GM12892 (cell line): ENCODE measurements around the gene CASTOR1.

ENCODE experiments used
- DNase-seq: peaks from one replicate; pipeline ENCODE4 v3.0.0; 2011; ENCODE audit not compliant: insufficient read length
- FAIRE-seq: peaks from 2 replicates; lab custom pipeline; 2011; peaks lifted over from hg19 to GRCh38; lab: Jason Lieb, UNC
- POLR2A ChIP-seq: IDR thresholded peaks from 2 replicates; pipeline ENCODE4 v1.6.1; 2011; ENCODE audit warnings: low read depth, low read length, control low read depth
- POLR2AphosphoS5 ChIP-seq: IDR thresholded peaks from 2 replicates; pipeline ENCODE4 v1.6.1; 2011; ENCODE audit warnings: low read depth, low read length, control low read depth
- TAF1 ChIP-seq: IDR thresholded peaks from 2 replicates; pipeline ENCODE4 v1.6.1; 2011; ENCODE audit warnings: low read depth, mild to moderate bottlenecking, control low read depth, low read length, borderline replicate concordance

The CASTOR1 gene

DNA sequence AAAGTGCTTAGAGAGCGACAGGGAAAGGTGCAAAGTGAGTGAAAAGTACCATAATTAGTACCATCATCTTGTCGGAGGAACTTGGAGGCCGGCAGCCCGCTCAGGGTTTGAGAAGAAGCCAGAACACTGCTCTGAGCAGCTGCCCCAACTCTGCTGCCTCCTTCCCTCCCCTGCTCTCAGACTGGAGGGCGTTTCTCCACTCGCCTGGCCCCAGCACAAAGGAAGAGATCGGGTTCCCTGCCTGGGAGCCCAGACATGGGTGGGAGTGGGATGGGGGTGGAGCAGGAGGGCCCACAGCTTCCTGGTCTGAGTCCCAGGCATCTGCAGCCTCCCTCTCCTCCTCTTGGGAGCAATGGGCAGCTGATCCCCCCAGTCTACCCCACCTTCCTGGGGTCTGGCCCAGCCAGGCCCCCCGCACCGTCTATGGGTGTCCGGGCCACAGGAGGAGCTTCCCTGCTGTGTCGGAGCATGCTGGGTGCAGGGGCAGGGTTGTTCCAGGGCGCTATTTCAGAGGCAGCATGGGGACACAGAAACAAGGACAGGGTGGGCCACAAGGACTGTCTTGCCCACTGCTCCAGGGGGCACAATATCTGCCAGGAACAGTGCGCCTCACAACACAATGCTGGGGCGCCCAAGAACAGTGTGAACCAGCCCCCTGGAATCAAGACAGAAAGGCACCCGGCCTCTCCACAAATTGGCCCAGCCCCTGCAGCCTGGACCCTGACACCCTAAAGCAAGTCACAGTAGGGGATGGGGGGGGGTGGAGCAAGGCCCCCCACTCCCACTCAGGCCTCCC lies 47.5 kb downstream of the CASTOR1 start:
- FAIRE-seq (no peak), DNase-seq (no peak)
- TF ChIP-seq TAF1 (no peak), POLR2A (no peak), POLR2AphosphoS5 (no peak)

DNA sequence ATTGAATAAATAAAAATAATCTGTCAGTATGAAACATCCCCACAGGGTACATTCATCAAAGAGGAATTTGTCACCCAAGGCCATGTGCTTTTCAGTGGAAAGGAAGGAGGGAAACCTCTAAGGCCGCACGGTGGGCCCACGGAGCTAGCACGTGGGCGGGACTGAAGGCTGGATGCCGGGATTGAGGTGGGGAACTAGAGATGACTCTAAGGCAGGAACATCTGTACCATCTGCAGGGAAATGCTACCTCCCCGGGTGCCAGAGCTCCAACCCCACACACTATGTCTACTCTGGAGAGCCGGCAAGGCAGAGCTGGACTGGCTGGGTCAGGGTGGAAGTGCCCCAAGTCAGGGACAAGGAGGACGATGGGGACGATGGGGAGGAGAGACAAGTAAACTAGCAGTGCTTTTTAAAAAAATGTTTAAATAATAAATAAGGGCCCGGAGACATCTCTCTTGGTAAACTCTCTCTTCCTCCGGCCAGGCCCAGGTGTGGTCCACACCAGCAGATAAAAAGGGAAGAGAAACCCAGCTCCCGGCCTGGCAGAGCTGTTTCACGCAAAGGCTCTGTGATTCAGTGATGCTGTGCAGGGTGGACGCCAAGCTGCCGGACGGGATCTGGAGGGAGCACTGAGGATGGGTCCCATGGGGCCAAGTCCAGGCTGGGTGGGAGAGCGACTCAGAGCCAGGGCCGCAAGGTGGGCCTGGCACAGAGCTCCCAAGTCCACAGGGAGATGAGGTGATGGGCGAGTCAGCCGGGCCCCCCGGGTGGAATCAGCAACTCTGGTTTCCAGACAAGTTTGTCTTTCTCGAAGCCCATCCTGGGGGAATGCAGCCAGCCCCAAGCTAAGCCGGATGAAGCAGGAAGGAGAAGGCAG lies 48.5 kb downstream of the CASTOR1 start:
- no peak for DNase-seq
- TF ChIP-seq TAF1 (no peak), POLR2A (no peak), POLR2AphosphoS5 (no peak)
- no peak for FAIRE-seq

- DNase-seq: no peak
- TF ChIP-seq POLR2AphosphoS5 (no peak), TAF1 (no peak)
- FAIRE-seq: no peak
These were observed 49.6 kb downstream of the CASTOR1 start for GRCh38 chr22:30239488-30240405.

DNA sequence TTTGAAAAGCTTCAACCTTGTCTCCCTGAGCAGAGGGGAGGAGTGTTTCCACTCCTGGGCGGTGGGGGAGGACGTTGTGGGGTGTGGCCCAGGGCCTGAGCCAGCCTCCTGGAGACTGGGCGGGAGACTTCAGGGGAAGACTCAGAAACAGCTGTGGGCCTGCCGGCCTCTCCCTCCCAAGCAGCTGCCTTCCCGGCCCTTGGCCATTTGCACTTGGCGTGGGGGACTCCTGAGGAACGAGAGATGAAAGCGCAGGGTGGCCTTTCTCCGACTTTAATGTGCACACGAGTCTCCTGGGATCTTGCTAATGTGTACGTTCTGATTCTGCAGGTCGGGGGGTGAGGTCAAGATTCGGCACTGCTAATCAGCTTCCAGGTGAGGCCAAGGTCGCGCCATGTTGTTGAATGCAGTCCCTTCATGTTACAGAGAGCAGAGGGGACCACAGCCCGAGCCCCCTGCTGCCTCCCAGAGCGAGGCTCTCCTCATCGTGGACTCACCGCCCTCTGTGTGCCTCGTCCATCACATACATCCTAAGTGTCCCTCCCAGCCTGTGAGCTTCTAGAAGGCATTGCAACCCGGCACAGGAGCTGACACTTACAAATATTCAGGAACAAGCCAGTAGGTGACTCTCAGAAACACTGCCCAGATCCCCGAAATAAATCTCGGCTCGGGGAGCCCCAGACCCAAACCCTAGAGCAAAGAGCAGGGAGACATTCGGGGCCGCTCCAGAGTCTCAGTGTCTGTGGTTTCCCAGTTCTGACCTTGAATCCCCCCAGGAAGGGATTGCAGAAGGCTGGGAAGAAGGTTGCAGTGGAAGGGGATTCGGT lies 50.4 kb downstream of the CASTOR1 start:
- FAIRE-seq (no peak), DNase-seq (no peak)
- TF ChIP-seq POLR2A: no peak
- TF ChIP-seq TAF1: no peak
- no peak for TF ChIP-seq POLR2AphosphoS5

DNA sequence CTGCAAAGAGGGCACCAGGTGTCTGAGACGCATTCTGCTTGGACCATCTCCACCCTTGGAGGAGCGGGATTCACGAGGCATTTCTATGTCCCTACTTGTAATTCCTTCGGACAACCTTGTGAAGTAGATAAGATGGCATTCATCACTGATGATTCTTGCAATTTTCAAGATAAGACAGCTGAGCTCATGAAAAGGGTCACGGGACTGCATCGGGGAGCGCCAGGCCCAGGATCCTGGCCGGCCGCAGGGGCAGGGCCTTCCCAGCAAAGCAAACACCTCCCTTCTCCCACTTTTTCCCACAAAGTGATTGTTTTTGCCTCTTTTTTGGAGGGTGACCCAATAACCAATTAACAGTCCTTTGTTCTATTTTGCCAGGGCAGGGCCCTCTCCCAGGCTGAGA lies 51.2 kb downstream of the CASTOR1 start:
- TF ChIP-seq TAF1 (no peak), POLR2A (no peak)
- FAIRE-seq (no peak), DNase-seq (no peak)

GRCh38 chr22:30236875-30237274 lies 52.4 kb downstream of the CASTOR1 start:
- FAIRE-seq (no peak), DNase-seq (no peak)
- TF ChIP-seq POLR2AphosphoS5 (no peak), TAF1 (no peak), POLR2A (no peak)

DNA sequence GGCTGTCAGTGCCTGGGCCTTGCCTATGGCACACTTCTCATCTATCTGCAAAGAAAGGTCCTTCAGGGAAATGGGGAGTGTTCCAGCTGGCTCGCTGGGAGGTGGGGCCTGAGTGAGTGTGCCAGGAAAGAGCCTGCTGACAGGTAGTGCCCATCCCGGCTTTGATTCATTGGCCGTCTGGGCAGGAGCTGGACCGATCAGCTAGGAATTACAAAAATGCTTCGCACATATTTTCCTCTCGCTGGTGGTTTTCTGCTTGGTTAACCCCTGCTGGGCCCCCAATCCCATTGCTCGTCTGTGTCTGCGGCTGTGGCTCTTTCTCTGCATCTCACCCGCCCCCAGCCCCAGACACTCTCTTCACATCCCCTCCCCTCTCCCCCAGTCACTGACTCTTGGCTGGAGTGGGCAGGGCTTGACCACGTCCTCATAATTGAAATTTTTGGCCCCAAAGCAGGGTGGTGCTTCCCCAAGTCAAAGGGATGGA lies 53.6 kb downstream of the CASTOR1 start:
- TF ChIP-seq POLR2AphosphoS5 (no peak), POLR2A (no peak), TAF1 (no peak)
- DNase-seq: no peak
- no peak for FAIRE-seq
